GM12878 (cell line): ENCODE results near the gene CSK. TPM values are rescaled to one million over a fixed set of nuclear protein-coding genes. Genes with fewer than 3 reads are reported as not detected.
A peak's percentile ranks its signal among the peaks of the same experiment; 100 is the strongest.

ENCODE experiments used
- ATAC-seq: fragments of 200-7000 bp; cut with Tn5 transposase; 3 replicates; pipeline ENCODE4 v1.9.1; 2020; ENCODE audit warnings: mild to moderate bottlenecking, moderate library complexity
- BruUV-seq: library from RNA; stranded (reverse); fragments of 400-500 nt; replicated peaks from 2 replicates; lab custom pipeline; 2021; lab: Mats Ljungman, UMichigan
- CTCF ChIA-PET: fragments of 300-600 bp; sonication (Branson Sonifier 250); formaldehyde crosslinking; extraction: SDS; loops from one replicate; lab custom pipeline; 2021; ENCODE audit warnings: inconsistent platforms; lab: Yijun Ruan, JAX
- POLR2A ChIA-PET: fragments of 350-600 bp; formaldehyde crosslinking; extraction: SDS; loops from one replicate; lab custom pipeline; 2021; ENCODE audit warnings: inconsistent platforms; lab: Charles Lee
- RAD21 ChIA-PET: fragments of 300-600 bp; sonication (Branson Sonifier 250); formaldehyde crosslinking; loops from one replicate; lab custom pipeline; 2023; ENCODE audit warnings: antibody characterized with exemption; ENCODE audit not compliant: unreplicated experiment; lab: Charles Lee
- SMC1A ChIA-PET: fragments of 300-600 bp; sonication (Branson Sonifier 250); formaldehyde crosslinking; loops from one replicate; lab custom pipeline; 2023; ENCODE audit not compliant: unreplicated experiment, uncharacterized antibody; lab: Charles Lee
- DNase-seq: peaks from one replicate; pipeline ENCODE4 v3.0.0-alpha.2; 2011; ENCODE audit warnings: low read depth, low spot score
- FAIRE-seq: peaks from 3 replicates; lab custom pipeline; 2011; peaks lifted over from hg19 to GRCh38; lab: Jason Lieb, UNC
- H2AFZ ChIP-seq: 2 replicates; pipeline ENCODE4 v1.6.0; 2011; ENCODE audit warnings: low read depth, low read length, control low read depth; ENCODE audit not compliant: control insufficient read depth
- H3K27ac ChIP-seq: 2 replicates; pipeline ENCODE4 v1.5.1; 2011; ENCODE audit warnings: control low read depth; ENCODE audit not compliant: control insufficient read depth, insufficient read depth
- H3K27me3 ChIP-seq, 2 experiments: replicated peaks in 1 of 2; 2 replicates each; pipeline versions ENCODE4 v1.6.0 to v1.6.1; 2011; ENCODE audit warnings: low read length in 1 of 2; ENCODE audit not compliant: control insufficient read depth in 2 of 2, insufficient read depth in 2 of 2
- H3K36me3 ChIP-seq, 2 experiments: 2 replicates each; pipeline ENCODE4 v1.5.1; 2011; ENCODE audit warnings: low read length in 1 of 2; ENCODE audit not compliant: control insufficient read depth in 2 of 2, insufficient read depth in 2 of 2
- H3K4me1 ChIP-seq: 2 replicates; pipeline ENCODE4 v1.6.1; 2011; ENCODE audit warnings: mild to moderate bottlenecking, low read length, moderate library complexity, mixed read lengths; ENCODE audit not compliant: control insufficient read depth, insufficient read depth
- H3K4me2 ChIP-seq: 2 replicates; pipeline ENCODE4 v1.6.0; 2011; ENCODE audit warnings: control low read depth; ENCODE audit not compliant: control insufficient read depth, insufficient read depth
- H3K4me3 ChIP-seq: fragments of 200-600 bp; sonication (generic); 2 replicates; pipeline ENCODE4 v1.5.1; 2016
- H3K79me2 ChIP-seq: 2 replicates; pipeline ENCODE4 v1.6.0; 2011; ENCODE audit warnings: low read length; ENCODE audit not compliant: control insufficient read depth, insufficient read depth
- H3K9ac ChIP-seq: 2 replicates; pipeline ENCODE4 v1.8.0; 2011; ENCODE audit warnings: low read length, control low read depth, mixed read lengths; ENCODE audit not compliant: control insufficient read depth, insufficient read depth
- H3K9me3 ChIP-seq: replicated peaks from 3 replicates; pipeline ENCODE4 v1.5.1; 2011; ENCODE audit warnings: mild to moderate bottlenecking, low read length; ENCODE audit not compliant: control insufficient read depth, insufficient read depth
- H4K20me1 ChIP-seq: 2 replicates; pipeline ENCODE4 v1.6.0; 2011; ENCODE audit not compliant: control insufficient read depth, insufficient read depth
- BCL11A ChIP-seq: IDR thresholded peaks from 2 replicates; pipeline ENCODE4 v1.6.1; 2011; ENCODE audit warnings: low read depth, low read length
- BCLAF1 ChIP-seq: fragments of 450-650 bp; IDR thresholded peaks from 2 replicates; pipeline ENCODE4 v1.6.1; 2017; ENCODE audit warnings: antibody characterized with exemption, mild to moderate bottlenecking, moderate library complexity
- BHLHE40 ChIP-seq, 2 experiments: fragments of 450-650 bp in 1 of 2; IDR thresholded peaks; 2 replicates each; pipeline ENCODE4 v1.6.1; 2011 to 2017; ENCODE audit warnings: low read depth in 2 of 2, borderline replicate concordance in 1 of 2, improper control_type of control experiment in 1 of 2, low read length in 1 of 2, mild to moderate bottlenecking in 1 of 2
- EED ChIP-seq: sonication (generic); IDR thresholded peaks from 2 replicates; pipeline ENCODE4 v1.6.1; 2016; ENCODE audit warnings: antibody characterized with exemption, low read depth
- KAT2A ChIP-seq: conservative IDR thresholded peaks from 2 replicates; pipeline ENCODE4 v1.6.1; 2011; ENCODE audit warnings: low read depth, low read length; ENCODE audit not compliant: control insufficient read depth
- KDM1A ChIP-seq: fragments of 200-600 bp; sonication (generic); IDR thresholded peaks from 2 replicates; pipeline ENCODE4 v1.6.1; 2016; ENCODE audit warnings: borderline replicate concordance
- MEF2A ChIP-seq: IDR thresholded peaks from 2 replicates; pipeline ENCODE4 v1.6.1; 2011; ENCODE audit warnings: low read depth, mild to moderate bottlenecking, low read length, moderate library complexity; ENCODE audit not compliant: insufficient read depth
- MTA3 ChIP-seq: IDR thresholded peaks from 2 replicates; pipeline ENCODE4 v1.6.1; 2012; ENCODE audit warnings: low read length, inconsistent platforms, borderline replicate concordance
- NFIC ChIP-seq: IDR thresholded peaks from 2 replicates; pipeline ENCODE4 v1.6.1; 2012; ENCODE audit warnings: low read depth, mild to moderate bottlenecking, inconsistent platforms, low read length, moderate library complexity
- NR2F1 ChIP-seq: fragments of 450-650 bp; conservative IDR thresholded peaks from 2 replicates; pipeline ENCODE4 v1.6.1; 2017; ENCODE audit warnings: mild to moderate bottlenecking
- PAX5 ChIP-seq: IDR thresholded peaks from 2 replicates; pipeline ENCODE4 v1.6.1; 2011; ENCODE audit warnings: low read depth, low read length, borderline replicate concordance
- POLR2AphosphoS2 ChIP-seq: IDR thresholded peaks from 2 replicates; pipeline ENCODE4 v1.6.1; 2011; ENCODE audit warnings: low read depth, mild to moderate bottlenecking, low read length, improper control_type of control experiment, moderate library complexity
- POLR2AphosphoS5 ChIP-seq: IDR thresholded peaks from 2 replicates; pipeline ENCODE4 v1.6.1; 2011; ENCODE audit warnings: mild to moderate bottlenecking, low read length, inconsistent platforms
- RAD21 ChIP-seq: IDR thresholded peaks from 2 replicates; pipeline ENCODE4 v1.6.1; 2011; ENCODE audit warnings: mild to moderate bottlenecking, low read depth, low read length, moderate library complexity; ENCODE audit not compliant: insufficient read depth
- RBBP5 ChIP-seq: fragments of 200-600 bp; sonication (generic); conservative IDR thresholded peaks from 2 replicates; pipeline ENCODE4 v1.6.1; 2016
- RELA ChIP-seq: fragments of 450-650 bp; IDR thresholded peaks from 2 replicates; pipeline ENCODE4 v1.8.0; 2014; ENCODE audit warnings: borderline replicate concordance; ENCODE audit not compliant: partially characterized antibody
- RUNX3 ChIP-seq: IDR thresholded peaks from 2 replicates; pipeline ENCODE4 v1.6.1; 2012; ENCODE audit warnings: low read length, inconsistent platforms
- SP1 ChIP-seq: IDR thresholded peaks from one replicate; pipeline ENCODE4 v1.6.1; 2011; ENCODE audit warnings: low read depth, low read length
- SRF ChIP-seq, 2 experiments: IDR thresholded peaks; 2 replicates each; pipeline ENCODE4 v1.6.1; 2011; ENCODE audit warnings: low read depth in 2 of 2, low read length in 2 of 2, mild to moderate bottlenecking in 1 of 2, moderate library complexity in 1 of 2
- TARDBP ChIP-seq: IDR thresholded peaks from 2 replicates; pipeline ENCODE4 v1.6.1; 2016; ENCODE audit warnings: borderline replicate concordance
- TBL1XR1 ChIP-seq: IDR thresholded peaks from 2 replicates; pipeline ENCODE4 v1.6.1; 2012; ENCODE audit warnings: low read depth, low read length, improper control_type of control experiment
- USF1 ChIP-seq: IDR thresholded peaks from 2 replicates; pipeline ENCODE4 v1.6.1; 2011; ENCODE audit warnings: borderline replicate concordance, low read depth, mild to moderate bottlenecking, moderate library complexity, mixed read lengths, low read length; ENCODE audit not compliant: insufficient read depth; ENCODE audit errors: extremely low read length
- ZBED1 ChIP-seq: IDR thresholded peaks from 2 replicates; pipeline ENCODE4 v1.6.1; 2016; ENCODE audit warnings: borderline replicate concordance
- WGBS: methylation state at CpG from one replicate; pipeline ENCODE4 v1.1.6; 2016; ENCODE audit warnings: low lambda C conversion rate; ENCODE audit not compliant: insufficient replicate concordance, insufficient coverage; ENCODE audit errors: missing lambda C conversion rate; 5-methylcytosine and 5-hydroxymethylcytosine counted together
- in situ Hi-C: fragments of 300-500 bp; cut with MboI; formaldehyde crosslinking; loops from 9 replicates; pipeline ENCODE4 v1.14.3; 2018; ENCODE audit warnings: mixed read lengths
- intact Hi-C: fragments of 100-400 bp; cut with micrococcal nuclease; formaldehyde crosslinking; loops from one replicate; pipeline ENCODE4 v1.14.2; 2022; ENCODE audit not compliant: unreplicated experiment
- polyA plus RNA-seq, 11 experiments: library from polyadenylated mRNA; depleted of rRNA in 4 of 11; unstranded in 6 of 11; stranded (reverse) in 5 of 11; fragments of >200 nt; fragmentation: Nextera tagmentation in 4 of 11; fragmentation: Illumina TruSeq in 1 of 11; extraction: Ambion mirVana in 4 of 11; extraction: Trizol in 1 of 11; gene quantifications; 1 replicate in 1 of 11; 2 replicates in 10 of 11; pipeline versions ENCODE4 v1.2.1 to v1.2.3, GENCODE V29; 2011 to 2016; ENCODE audit warnings: inconsistent platforms in 2 of 11, missing spikeins in 2 of 11, low read depth in 1 of 11
- total RNA-seq, 4 experiments: library from RNA; depleted of rRNA in 3 of 4; stranded (reverse); fragments of >200 nt in 3 of 4; fragmentation: Illumina TruSeq in 1 of 4; extraction: Trizol in 1 of 4; gene quantifications; 2 replicates each; pipeline versions ENCODE4 v1.2.1 to v1.2.3, GENCODE V29; 2013 to 2021

Gene CSK
- total and polyA plus RNA-seq, 10 of the 15 experiments (the other 5 are each of a cell fraction or from before 2014, with no cell fraction given), result 3.4 to 327 (median 75.8) TPM

GRCh38 chr15:74799255-74799855, 17.5 kb downstream of the CSK start:
- H3K4me3 ChIP-seq, result no peak overlapping the region
- peaks cover 48 to 69% of the 10 kb centered on the region in 2 experiments for H3K36me3 ChIP-seq
- intact Hi-C loops (no loop called here), in situ Hi-C loops (no loop called here)
- H3K79me2 ChIP-seq, result peaks cover 44% of the 10 kb centered on the region
- peak; percentile 49 for FAIRE-seq
- H3K9ac ChIP-seq, result no peak overlapping the region
- H3K9me3 ChIP-seq, result no peaks in the 10 kb centered on the region
- peak overlapping the region; percentile 39; the same call in 1 of the 2 replicates for H3K27ac ChIP-seq
- H2AFZ ChIP-seq, result no peak overlapping the region
- peaks cover 6% of the 10 kb centered on the region for H4K20me1 ChIP-seq
- ChIA-PET RAD21 (interaction anchor here (0.6 to 22.9 kb wide), 7 partner anchors 10 to 184 kb away, joined by 3 to 1186 read pairs (median 4); partner anchors contain the start of genes CLK3, CSK and FAM219B), CTCF (interaction anchor here (0.5 to 25.9 kb wide), 23 partner anchors 9 to 425 kb away, joined by 3 to 1288 read pairs (median 3); partner anchors contain the start of gene CSK), POLR2A (interaction anchor here (1.3 to 5.3 kb wide), 6 partner anchors 9 to 28 kb away, joined by 6 to 59 read pairs (median 18); partner anchors contain the start of gene CSK), SMC1A (interaction anchor here (0.6 to 15.7 kb wide), 7 partner anchors 10 to 827 kb away, joined by 3 to 811 read pairs (median 7); partner anchors contain the start of gene CSK)
- no peak for DNase-seq
- 69% methylated on average over 16 of the region's 16 CpGs for WGBS
- no peaks in the 10 kb centered on the region for H3K27me3 ChIP-seq
- ATAC-seq, result peak; percentile 29
- BruUV-seq, result no TSS peak
- peaks cover 38% of the 10 kb centered on the region for H3K4me1 ChIP-seq
- no peak overlapping the region for H3K4me2 ChIP-seq
- no peak for TF ChIP-seq BHLHE40 (IDR thresholded peaks at IDR 0.05; ENCODE audit: borderline replicate concordance in 1 of 2, low read depth in 2 of 2, low read length in 1 of 2)
- no peak for TF ChIP-seq RUNX3
- no peak for TF ChIP-seq POLR2AphosphoS5
- no peak for TF ChIP-seq NFIC
- no peak for TF ChIP-seq MEF2A
- no peak for TF ChIP-seq MTA3
- TF ChIP-seq PAX5, result no peak
- TF ChIP-seq RELA, result no peak
- no peak for TF ChIP-seq TBL1XR1
- TF ChIP-seq ZBED1, result no peak
- no peak for TF ChIP-seq BCL11A
- no peak for TF ChIP-seq RBBP5
- TF ChIP-seq KAT2A, result no peak
- no peak for TF ChIP-seq EED
- no peak; the same call in 1 of the 2 replicates for TF ChIP-seq POLR2AphosphoS2
- TF ChIP-seq SP1, result no peak
- peak; percentile 50 for TF ChIP-seq RAD21
- TF ChIP-seq NR2F1, result peak; percentile 10; the same call in 1 of the 2 replicates
- no peak for TF ChIP-seq USF1
- TF ChIP-seq TARDBP, result no peak
- TF ChIP-seq KDM1A, result no peak
- no peak for TF ChIP-seq SRF (IDR thresholded peaks at IDR 0.05; ENCODE audit: low read depth in 2 of 2, low read length in 2 of 2)
- no peak for TF ChIP-seq BCLAF1
